SU-DHL-6 (cell line): ENCODE measurements around the gene ENO2.

Source experiments
- H2AFZ ChIP-seq: fragments of 200-600 bp; sonication (generic); 2 replicates; pipeline ENCODE4 v1.6.1; 2014; ENCODE audit warnings: low read depth, mild to moderate bottlenecking, moderate library complexity, mixed read lengths, antibody characterized with exemption, low read length; ENCODE audit not compliant: severe bottlenecking
- H3F3A ChIP-seq: fragments of 200-600 bp; shearing (Covaris generic); 2 replicates; pipeline ENCODE4 v1.6.0; 2016; ENCODE audit warnings: antibody characterized with exemption, mild to moderate bottlenecking; ENCODE audit not compliant: insufficient read depth
- H3K27ac ChIP-seq: fragments of 200-600 bp; sonication (generic); 2 replicates; pipeline ENCODE4 v1.5.1; 2016; ENCODE audit warnings: low read depth, mild to moderate bottlenecking, low read length, moderate library complexity, mixed read lengths
- H3K27me3 ChIP-seq: fragments of 200-600 bp; sonication (generic), shearing (Covaris generic); 2 replicates; pipeline ENCODE4 v1.6.0; 2014; ENCODE audit warnings: mild to moderate bottlenecking, low read length
- H3K36me3 ChIP-seq: fragments of 200-600 bp; sonication (generic); 2 replicates; pipeline ENCODE4 v1.6.1; 2014; ENCODE audit warnings: mild to moderate bottlenecking, low read length, mixed read lengths
- H3K4me2 ChIP-seq: fragments of 300-600, 200-600 bp; shearing (Covaris generic), sonication (generic); 2 replicates; pipeline ENCODE4 v1.6.0; 2014; ENCODE audit warnings: low read length, low read depth, mild to moderate bottlenecking; ENCODE audit not compliant: poor library complexity, severe bottlenecking
- H3K4me3 ChIP-seq: fragments of 200-600 bp; sonication (generic); 2 replicates; pipeline ENCODE4 v1.5.1; 2014; ENCODE audit warnings: antibody characterized with exemption, low read length, mild to moderate bottlenecking, mixed read lengths; ENCODE audit not compliant: insufficient read depth, poor library complexity, severe bottlenecking
- H3K79me2 ChIP-seq: fragments of 200-600 bp; sonication (generic); 2 replicates; pipeline ENCODE4 v1.6.1; 2014; ENCODE audit warnings: mild to moderate bottlenecking, low read length, moderate library complexity; ENCODE audit not compliant: insufficient read depth
- H3K9ac ChIP-seq: fragments of 200-600 bp; sonication (generic); 2 replicates; pipeline ENCODE4 v1.7.0; 2014; ENCODE audit warnings: mild to moderate bottlenecking, low read length
- H3K9me2 ChIP-seq: fragments of 200-600 bp; sonication (generic); replicated peaks from 2 replicates; pipeline ENCODE4 v1.6.1; 2014; ENCODE audit warnings: low read length; ENCODE audit not compliant: insufficient read depth
- H3K9me3 ChIP-seq: fragments of 200-600 bp; sonication (generic); 2 replicates; pipeline ENCODE4 v1.6.1; 2014; ENCODE audit warnings: low read length, mixed read lengths; ENCODE audit not compliant: insufficient read depth
- H4K20me1 ChIP-seq: fragments of 200-600 bp; sonication (generic); 2 replicates; pipeline ENCODE4 v1.6.1; 2014; ENCODE audit warnings: low read depth, mild to moderate bottlenecking, antibody characterized with exemption, low read length, moderate library complexity, mixed read lengths
- EZH2phosphoT487 ChIP-seq: fragments of 200-600 bp; sonication (generic), shearing (Covaris generic); conservative IDR thresholded peaks from 2 replicates; pipeline ENCODE4 v1.6.1; 2018; ENCODE audit warnings: mild to moderate bottlenecking, antibody characterized with exemption, low read length, moderate library complexity, mixed read lengths
- TF ChIP-seq, protein P1 (sequence below): fragments of 200-600 bp; sonication (generic); IDR thresholded peaks from one replicate; pipeline ENCODE4 v1.5.1; 2017; ENCODE audit warnings: antibody characterized with exemption, mild to moderate bottlenecking, low read length, moderate library complexity; ENCODE audit not compliant: insufficient read depth, poor library complexity, severe bottlenecking

ENO2 gene

GRCh38 chr12:6917491-6918231 is 3.3 kb downstream of the ENO2 start:
- H3K27ac ChIP-seq: no peak overlapping the region
- no peaks in the 10 kb centered on the region for H3F3A ChIP-seq
- H3K4me3 ChIP-seq: no peak overlapping the region
- H4K20me1 ChIP-seq: no peaks in the 10 kb centered on the region
- no peak for TF ChIP-seq EZH2phosphoT487
- TF ChIP-seq, protein P1, sequence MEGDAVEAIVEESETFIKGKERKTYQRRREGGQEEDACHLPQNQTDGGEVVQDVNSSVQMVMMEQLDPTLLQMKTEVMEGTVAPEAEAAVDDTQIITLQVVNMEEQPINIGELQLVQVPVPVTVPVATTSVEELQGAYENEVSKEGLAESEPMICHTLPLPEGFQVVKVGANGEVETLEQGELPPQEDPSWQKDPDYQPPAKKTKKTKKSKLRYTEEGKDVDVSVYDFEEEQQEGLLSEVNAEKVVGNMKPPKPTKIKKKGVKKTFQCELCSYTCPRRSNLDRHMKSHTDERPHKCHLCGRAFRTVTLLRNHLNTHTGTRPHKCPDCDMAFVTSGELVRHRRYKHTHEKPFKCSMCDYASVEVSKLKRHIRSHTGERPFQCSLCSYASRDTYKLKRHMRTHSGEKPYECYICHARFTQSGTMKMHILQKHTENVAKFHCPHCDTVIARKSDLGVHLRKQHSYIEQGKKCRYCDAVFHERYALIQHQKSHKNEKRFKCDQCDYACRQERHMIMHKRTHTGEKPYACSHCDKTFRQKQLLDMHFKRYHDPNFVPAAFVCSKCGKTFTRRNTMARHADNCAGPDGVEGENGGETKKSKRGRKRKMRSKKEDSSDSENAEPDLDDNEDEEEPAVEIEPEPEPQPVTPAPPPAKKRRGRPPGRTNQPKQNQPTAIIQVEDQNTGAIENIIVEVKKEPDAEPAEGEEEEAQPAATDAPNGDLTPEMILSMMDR: no peak
- no peak overlapping the region for H2AFZ ChIP-seq
- H3K27me3 ChIP-seq: no peaks in the 10 kb centered on the region
- H3K79me2 ChIP-seq: no peaks in the 10 kb centered on the region
- H3K4me2 ChIP-seq: no peak overlapping the region
- H3K9me3 ChIP-seq: no peaks in the 10 kb centered on the region
- no peaks in the 10 kb centered on the region for H3K36me3 ChIP-seq
- H3K9me2 ChIP-seq: no peaks in the 10 kb centered on the region
- H3K9ac ChIP-seq: no peak overlapping the region

DNA sequence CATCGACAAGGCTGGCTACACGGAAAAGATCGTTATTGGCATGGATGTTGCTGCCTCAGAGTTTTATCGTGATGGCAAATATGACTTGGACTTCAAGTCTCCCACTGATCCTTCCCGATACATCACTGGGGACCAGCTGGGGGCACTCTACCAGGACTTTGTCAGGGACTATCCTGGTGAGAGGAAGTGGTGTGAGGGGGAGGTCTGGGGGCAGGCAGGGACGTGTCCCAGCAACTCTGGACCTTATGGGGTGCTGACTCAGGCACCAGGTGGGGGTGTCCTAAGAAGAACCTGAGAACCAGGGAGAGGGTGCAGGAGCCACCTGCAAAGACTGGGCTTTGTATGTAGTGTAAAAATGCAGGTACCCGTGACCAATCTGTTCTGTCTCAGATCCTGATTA is 5.2 kb downstream of the ENO2 start:
- no peak overlapping the region for H3K4me3 ChIP-seq
- no peak overlapping the region for H2AFZ ChIP-seq
- no peak overlapping the region for H3K9ac ChIP-seq
- H3K79me2 ChIP-seq: no peaks in the 10 kb centered on the region
- H3F3A ChIP-seq: no peaks in the 10 kb centered on the region
- no peak overlapping the region for H3K4me2 ChIP-seq
- no peak overlapping the region for H3K27ac ChIP-seq
- no peaks in the 10 kb centered on the region for H3K36me3 ChIP-seq
- H3K9me3 ChIP-seq: no peaks in the 10 kb centered on the region
- H3K27me3 ChIP-seq: no peaks in the 10 kb centered on the region
- H3K9me2 ChIP-seq: no peaks in the 10 kb centered on the region
- no peak for TF ChIP-seq EZH2phosphoT487
- TF ChIP-seq, protein P1: no peak
- H4K20me1 ChIP-seq: no peaks in the 10 kb centered on the region

- Histone ChIP-seq H3K79me2 (no peaks in the 10 kb centered on the region), H3K27me3 (no peaks in the 10 kb centered on the region), H2AFZ (no peak overlapping the region), H3K9me3 (no peaks in the 10 kb centered on the region), H3K9ac (no peak overlapping the region), H3K4me2 (no peak overlapping the region), H4K20me1 (no peaks in the 10 kb centered on the region), H3K36me3 (no peaks in the 10 kb centered on the region), H3K9me2 (no peaks in the 10 kb centered on the region), H3K27ac (no peak overlapping the region), H3F3A (no peaks in the 10 kb centered on the region), H3K4me3 (no peak overlapping the region)
- TF ChIP-seq, protein P1: no peak
- TF ChIP-seq EZH2phosphoT487: no peak
Measured at GRCh38 chr12:6921539-6921938, 7.2 kb downstream of the ENO2 start.
